Keratinocyte (primary cell): ENCODE results near the gene USP34.

Experiments
- CTCF ChIP-seq, 3 experiments: IDR thresholded peaks in 1 of 3; conservative IDR thresholded peaks in 1 of 3; optimal IDR thresholded peaks in 1 of 3; 2 replicates in 2 of 3; 3 replicates in 1 of 3; pipeline versions ENCODE3 to v1.5.1; 2011; ENCODE audit warnings: low read length in 3 of 3, mild to moderate bottlenecking in 3 of 3, moderate library complexity in 2 of 3, control low read depth in 1 of 3, inconsistent platforms in 1 of 3; ENCODE audit not compliant: insufficient read depth in 2 of 3; ENCODE audit errors: extremely low read depth in 1 of 3
- EZH2 ChIP-seq: IDR thresholded peaks from one replicate; pipeline ENCODE4 v1.6.1; 2012; ENCODE audit warnings: inconsistent platforms, mild to moderate bottlenecking, low read length, moderate library complexity

GRCh38 chr2:61454383-61454782 lies 16.5 kb downstream of the USP34 start:
- TF ChIP-seq CTCF (optimal IDR thresholded peaks at IDR 0.05 in 1 of 3, IDR thresholded peaks at IDR 0.05 in 1 of 3, conservative IDR thresholded peaks at IDR 0.05 in 1 of 3; ENCODE audit: extremely low read depth in 1 of 3, insufficient read depth in 2 of 3, low read length in 3 of 3) (no peak), EZH2 (no peak)
